Coronary artery (tissue), 2 donors: ENCODE data around the gene ZNF865.
A peak's percentile ranks its signal among the peaks of the same experiment; 100 is the strongest.

Experiments
- DNase-seq: peaks from one replicate; pipeline ENCODE4 v3.0.0-alpha.2; 2017; ENCODE audit warnings: low spot score
- H3K27ac ChIP-seq, 2 donors: fragments of 200-600 bp; sonication (generic); one replicate each; pipeline ENCODE4 v1.5.1; 2016 to 2019
- H3K4me3 ChIP-seq: fragments of 200-600 bp; sonication (generic); 2 replicates; pipeline ENCODE4 v1.5.1; 2016; ENCODE audit warnings: mild to moderate bottlenecking, moderate library complexity
- TF ChIP-seq, protein P1 (sequence below): fragments of 200-600 bp; sonication (generic); IDR thresholded peaks from one replicate; pipeline ENCODE4 v1.5.1; 2019; ENCODE audit warnings: antibody characterized with exemption

The ZNF865 gene

GRCh38 chr19:55654323-55654867, 48.9 kb downstream of the ZNF865 start:
- DNase-seq: peak; percentile 99

DNA sequence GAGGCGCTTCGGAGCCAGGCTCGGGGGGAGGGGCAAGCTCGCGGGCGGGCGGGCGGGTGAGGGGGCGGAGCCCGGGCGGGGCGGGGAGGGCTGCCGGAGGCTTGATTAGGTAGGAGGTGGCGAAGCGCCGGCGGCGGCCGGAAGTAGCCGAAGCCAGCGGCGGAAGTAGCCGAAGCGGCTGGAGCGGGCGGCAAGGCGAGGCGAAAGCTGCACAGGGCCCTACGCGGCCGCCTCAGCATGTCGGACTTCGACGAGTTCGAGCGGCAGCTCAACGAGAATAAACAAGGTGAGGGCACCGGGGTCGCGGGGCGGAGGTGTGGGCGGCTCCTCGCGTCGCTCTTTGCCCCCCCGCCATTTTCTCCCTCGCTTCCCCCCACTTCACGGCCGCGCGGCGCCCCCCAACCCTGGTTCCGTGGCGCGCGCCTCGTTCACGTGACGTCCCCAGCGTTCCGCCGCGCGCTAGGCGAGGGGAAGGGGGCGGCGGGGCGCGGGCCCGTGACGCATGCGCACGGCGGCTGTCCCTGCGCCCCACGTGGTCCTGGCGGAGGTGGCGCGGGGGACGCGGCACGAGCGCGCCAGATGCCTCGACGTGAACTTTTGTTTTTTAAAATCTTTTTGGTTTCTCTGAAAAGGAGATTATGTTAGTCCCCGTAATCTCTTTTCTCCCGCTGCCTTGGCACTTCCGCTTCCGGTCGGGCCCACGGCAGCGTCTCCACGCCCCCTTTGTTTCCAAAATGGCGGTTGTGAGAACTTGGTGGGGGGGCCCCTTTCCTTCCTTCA, 49.6 kb downstream of the ZNF865 start, which contains the start of gene U2AF2:
Gene U2AF2 (plus strand): TSS at position 168 of the 780 bp plus-strand sequence. CDS start 70 bp downstream, at position 238.
- peak within 1 kb of the TSS; percentile 95 for H3K4me3 ChIP-seq
- DNase-seq: peak; percentile 97
- TF ChIP-seq, protein P1, sequence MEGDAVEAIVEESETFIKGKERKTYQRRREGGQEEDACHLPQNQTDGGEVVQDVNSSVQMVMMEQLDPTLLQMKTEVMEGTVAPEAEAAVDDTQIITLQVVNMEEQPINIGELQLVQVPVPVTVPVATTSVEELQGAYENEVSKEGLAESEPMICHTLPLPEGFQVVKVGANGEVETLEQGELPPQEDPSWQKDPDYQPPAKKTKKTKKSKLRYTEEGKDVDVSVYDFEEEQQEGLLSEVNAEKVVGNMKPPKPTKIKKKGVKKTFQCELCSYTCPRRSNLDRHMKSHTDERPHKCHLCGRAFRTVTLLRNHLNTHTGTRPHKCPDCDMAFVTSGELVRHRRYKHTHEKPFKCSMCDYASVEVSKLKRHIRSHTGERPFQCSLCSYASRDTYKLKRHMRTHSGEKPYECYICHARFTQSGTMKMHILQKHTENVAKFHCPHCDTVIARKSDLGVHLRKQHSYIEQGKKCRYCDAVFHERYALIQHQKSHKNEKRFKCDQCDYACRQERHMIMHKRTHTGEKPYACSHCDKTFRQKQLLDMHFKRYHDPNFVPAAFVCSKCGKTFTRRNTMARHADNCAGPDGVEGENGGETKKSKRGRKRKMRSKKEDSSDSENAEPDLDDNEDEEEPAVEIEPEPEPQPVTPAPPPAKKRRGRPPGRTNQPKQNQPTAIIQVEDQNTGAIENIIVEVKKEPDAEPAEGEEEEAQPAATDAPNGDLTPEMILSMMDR: no peak
- H3K27ac ChIP-seq: peak within 1 kb of the TSS; percentile 94 to 98

More at GRCh38 chr19:55654323-55654867, 48.9 kb downstream of the ZNF865 start:
- Histone ChIP-seq H3K4me3 (peak overlapping the region; percentile 95), H3K27ac (peak overlapping the region; percentile 94 to 98)
- TF ChIP-seq, protein P1: no peak

GRCh38 chr19:55655648-55656040, 50.2 kb downstream of the ZNF865 start:
- Histone ChIP-seq H3K27ac (peak overlapping the region; percentile 94 to 98), H3K4me3 (peak overlapping the region; percentile 95)
- DNase-seq: no peak
- TF ChIP-seq, protein P1: no peak

DNA sequence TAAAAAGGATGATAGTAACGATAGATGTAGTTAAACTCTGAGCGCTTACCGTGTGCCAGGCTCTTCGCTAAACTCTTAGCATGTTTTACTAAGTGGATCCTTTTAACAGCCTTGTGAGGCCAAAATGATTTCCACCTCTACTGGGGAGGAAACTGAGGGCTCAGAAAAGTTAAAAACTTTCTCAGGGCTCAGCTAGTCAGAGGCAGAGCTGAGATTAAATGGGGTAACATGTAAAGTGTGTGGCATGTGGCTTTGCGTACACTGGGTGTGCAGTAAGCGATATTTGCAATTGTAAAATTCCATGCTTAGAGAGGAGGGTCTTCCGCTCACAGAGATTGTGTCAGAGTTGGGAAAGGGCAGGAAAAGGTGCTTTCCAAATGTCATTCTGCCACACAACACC, 51.1 kb downstream of the ZNF865 start:
- no peak overlapping the region for H3K27ac ChIP-seq
- peak overlapping the region; percentile 95 for H3K4me3 ChIP-seq
- TF ChIP-seq, protein P1: no peak
- no peak for DNase-seq

DNA sequence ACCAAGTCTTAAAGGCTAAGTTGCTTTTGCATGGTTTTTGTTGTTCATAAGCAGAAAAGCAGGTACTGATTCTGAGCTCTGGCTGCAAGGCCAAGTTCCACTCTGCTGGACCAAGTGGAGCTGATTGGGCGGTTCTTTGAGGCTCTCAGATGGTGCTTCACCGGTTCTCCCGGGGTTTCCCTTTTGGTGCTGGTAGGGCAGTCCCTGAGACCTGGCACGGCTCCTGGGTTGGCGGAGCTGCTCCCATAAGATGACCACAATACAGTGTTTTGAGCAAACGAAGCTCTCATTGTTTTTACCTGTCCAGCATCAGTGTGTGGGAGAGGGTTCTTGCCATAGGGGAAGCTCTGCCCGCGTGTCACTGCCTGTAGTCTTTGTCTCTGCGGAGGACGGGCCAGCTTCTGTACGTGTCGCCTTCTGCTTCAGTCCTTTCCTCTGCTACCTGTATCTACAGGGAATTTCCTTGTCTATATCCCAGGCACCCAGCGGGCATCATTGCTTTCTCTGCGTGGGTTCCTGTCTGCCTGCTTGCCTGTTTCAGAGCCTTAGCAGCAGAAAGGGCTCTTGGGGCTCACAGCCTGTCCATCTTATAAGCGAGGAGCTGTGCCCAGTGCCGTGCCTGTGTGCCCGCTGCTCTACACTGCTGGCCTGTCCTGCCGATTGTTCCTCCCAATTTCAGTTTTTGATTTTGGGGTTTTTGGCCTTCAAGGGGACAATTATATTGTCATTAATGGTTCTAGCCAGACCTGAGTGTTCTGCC, 51.7 kb downstream of the ZNF865 start:
- TF ChIP-seq, protein P1: no peak
- DNase-seq: no peak
- Histone ChIP-seq H3K4me3 (peak overlapping the region; percentile 95), H3K27ac (no peak overlapping the region)

DNA sequence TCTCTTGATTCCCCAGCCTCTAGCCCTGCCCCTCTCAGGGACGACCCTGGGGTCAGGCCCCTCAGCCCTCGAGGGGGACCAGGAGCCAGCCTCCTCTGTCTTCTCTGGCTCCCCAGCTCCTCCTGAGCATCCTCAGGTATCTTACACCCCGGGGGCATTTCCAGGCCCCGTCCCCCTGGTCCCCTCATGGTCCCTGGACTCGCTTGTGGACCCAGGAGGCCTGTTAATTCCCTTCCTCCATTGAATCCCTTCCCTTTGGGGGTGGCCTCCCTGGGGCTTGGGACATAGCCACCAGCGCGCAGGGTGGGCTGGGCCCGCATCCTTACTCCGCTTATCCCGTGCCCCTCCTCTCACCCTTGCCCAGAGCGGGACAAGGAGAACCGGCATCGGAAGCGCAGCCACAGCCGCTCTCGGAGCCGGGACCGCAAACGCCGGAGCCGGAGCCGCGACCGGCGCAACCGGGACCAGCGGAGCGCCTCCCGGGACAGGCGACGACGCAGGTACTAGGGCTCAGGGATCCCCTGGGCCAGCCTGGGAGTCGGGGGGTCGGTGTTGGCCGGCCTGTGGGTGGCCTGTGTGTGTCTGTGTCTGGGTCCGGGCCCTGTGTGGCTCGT, 53.5 kb downstream of the ZNF865 start:
- Histone ChIP-seq H3K27ac (no peak overlapping the region), H3K4me3 (no peak overlapping the region)
- TF ChIP-seq, protein P1: no peak
- no peak for DNase-seq
